Measurements from ENCODE around the gene PLD4.
"Not testable (repeated sequence)": the region's sequence is repeated elsewhere in the genome, so short reads cannot be mapped to it uniquely, and the experiment has no call there.

Gene PLD4

GRCh38 chr14:104900639-104901512 lies 23.8 kb upstream of the PLD4 start:
- no peak for DNase-seq

DNA sequence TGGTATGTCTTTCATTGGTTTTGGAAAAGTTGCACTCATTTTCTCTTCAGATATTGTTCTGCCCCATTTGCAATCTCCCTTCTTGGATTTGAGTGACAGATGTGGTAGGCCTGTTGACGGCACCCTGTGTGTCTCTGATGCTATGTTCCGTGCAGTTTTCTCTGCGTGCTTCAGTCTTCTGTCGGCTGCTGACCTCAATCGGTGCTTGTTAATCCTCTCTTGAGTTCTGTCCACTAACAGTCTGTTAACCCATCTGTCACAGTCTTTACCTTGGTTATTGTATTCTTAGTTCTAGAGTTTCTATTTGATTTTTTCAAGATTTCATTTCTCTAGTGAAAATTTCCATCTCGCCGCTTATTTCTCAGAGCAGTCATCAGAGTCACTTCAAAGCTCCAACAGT lies 20.7 kb upstream of the PLD4 start:
- no peak for DNase-seq

GRCh38 chr14:104904650-104905578 lies 19.8 kb upstream of the PLD4 start:
- DNase-seq, result not testable (repeated sequence)

DNA sequence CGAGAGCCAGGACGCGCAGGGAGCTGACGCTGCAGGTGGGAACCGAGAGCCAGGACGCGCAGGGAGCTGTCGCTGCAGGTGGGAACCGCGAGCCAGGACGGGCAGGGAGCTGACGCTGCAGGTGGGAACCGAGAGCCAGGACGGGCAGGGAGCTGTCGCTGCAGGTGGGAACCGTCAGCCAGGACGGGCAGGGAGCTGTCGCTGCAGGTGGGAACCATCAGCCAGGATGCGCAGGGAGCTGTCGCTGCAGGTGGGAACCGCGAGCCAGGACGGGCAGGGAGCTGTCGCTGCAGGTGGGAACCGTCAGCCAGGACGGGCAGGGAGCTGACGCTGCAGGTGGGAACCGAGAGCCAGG lies 19.1 kb upstream of the PLD4 start:
- DNase-seq, result not testable (repeated sequence)

GRCh38 chr14:104908303-104908702 lies 16.4 kb upstream of the PLD4 start:
- no peak for DNase-seq

DNA sequence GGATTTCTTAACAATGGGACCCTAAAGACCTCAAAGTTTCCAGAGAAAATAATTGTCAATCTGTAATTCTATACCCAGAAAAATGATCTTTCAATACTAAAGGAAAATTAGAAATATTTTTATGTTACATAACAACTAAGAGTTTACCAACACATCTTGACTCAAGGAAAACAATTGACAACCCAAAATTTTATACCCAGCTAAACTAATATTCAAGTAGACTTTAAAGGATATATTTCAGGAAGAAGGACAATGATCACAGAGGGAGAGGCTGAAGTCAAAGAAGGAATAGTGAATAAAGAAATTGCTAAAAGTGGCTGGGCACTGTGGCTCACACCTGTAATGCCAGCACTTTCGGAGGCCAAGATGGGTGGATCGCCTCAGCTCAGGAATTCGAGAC lies 12.6 kb upstream of the PLD4 start:
- no peak for DNase-seq

DNA sequence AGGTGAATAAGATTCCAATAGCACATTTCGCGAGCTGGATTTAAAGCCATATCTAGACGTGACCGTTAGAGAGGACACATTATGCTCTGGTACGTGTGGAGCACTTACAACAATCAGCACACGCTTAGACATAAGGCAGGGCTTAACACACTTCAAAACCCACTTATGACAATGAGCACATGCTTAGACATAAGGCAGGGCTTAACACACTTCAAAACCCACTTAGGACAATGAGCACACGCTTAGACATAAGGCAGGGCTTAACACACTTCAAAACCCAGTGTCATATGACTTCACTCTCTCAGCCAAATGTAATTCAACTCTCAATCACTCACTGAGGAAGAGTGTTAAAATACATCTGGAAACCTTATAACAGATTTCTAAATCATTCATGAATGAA lies 11.2 kb upstream of the PLD4 start:
- no peak for DNase-seq

DNA sequence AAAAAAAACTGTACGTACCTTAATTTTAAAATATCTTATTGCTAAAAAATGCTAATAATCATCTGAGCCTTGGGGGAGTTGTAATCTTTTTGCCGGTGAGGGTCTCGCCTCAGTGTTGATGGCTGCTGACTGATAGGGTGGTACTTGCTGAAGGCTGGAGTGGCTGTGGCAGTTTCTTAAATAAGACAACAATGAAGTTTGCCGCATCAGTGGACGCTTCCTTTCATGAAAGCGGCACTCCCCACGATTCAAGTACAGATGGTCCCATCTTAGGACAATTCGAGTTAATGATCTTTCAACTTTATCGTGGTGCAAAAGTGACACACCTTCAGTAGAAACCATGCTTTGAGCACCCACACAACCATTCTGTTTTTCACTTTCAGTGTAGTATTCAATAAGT lies 7.6 kb upstream of the PLD4 start:
- DNase-seq, result no peak

- no peak for DNase-seq
Observed at GRCh38 chr14:104917993-104918392, 6.7 kb upstream of the PLD4 start.

- not testable (repeated sequence) for DNase-seq
Observed at GRCh38 chr14:104919152-104919992, 5.3 kb upstream of the PLD4 start.

DNA sequence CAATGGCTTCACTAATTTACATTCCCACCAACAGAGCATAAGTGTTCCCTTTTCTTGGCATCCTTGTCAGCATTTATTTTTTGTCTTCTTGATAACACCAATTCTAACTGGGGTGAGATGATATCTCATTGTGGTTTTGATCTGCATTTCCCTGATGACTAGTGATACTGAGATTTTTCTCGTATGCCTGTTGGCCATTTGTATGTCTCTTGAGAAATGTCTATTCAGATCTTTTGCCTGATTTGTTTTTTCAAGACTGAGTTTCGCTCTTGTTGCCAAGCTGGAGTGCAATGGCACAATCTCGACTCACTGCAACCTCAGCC lies 4.7 kb upstream of the PLD4 start:
- no peak for DNase-seq

GRCh38 chr14:104923640-104924420 lies 849 bp upstream of the PLD4 start:
- no peak for DNase-seq

DNA sequence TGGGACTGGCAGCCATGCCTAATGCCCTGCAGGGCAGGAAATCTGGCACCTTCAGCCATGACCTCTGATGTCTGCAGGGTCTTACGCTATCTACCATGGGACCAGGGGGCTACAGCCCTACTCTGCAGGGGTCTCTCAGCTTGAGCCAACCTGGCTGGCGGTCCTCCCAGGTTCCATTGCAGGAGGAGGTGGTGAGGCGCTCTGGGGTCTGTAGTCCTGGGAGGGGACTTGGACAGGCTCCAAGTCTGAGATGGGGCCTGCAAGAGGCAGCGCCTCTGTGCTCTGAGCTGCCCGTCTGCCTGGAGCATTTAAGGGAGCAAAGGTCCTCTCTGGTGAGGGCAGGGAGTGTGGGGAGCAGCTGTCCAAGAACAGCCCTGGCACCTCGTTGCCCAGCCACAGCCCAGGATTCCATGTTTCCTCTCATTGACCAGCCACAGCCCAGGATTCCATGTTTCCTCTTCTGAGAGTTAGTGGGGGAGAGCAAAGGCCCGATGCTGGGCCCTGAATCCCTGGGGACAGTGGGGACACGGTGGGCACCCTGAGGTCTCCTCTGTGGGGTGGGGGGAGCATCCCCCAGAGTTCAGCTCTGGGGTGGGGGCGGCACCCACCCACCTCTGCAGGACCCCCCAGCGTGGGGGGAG lies 655 bp downstream of the PLD4 start:
- no peak for DNase-seq

DNA sequence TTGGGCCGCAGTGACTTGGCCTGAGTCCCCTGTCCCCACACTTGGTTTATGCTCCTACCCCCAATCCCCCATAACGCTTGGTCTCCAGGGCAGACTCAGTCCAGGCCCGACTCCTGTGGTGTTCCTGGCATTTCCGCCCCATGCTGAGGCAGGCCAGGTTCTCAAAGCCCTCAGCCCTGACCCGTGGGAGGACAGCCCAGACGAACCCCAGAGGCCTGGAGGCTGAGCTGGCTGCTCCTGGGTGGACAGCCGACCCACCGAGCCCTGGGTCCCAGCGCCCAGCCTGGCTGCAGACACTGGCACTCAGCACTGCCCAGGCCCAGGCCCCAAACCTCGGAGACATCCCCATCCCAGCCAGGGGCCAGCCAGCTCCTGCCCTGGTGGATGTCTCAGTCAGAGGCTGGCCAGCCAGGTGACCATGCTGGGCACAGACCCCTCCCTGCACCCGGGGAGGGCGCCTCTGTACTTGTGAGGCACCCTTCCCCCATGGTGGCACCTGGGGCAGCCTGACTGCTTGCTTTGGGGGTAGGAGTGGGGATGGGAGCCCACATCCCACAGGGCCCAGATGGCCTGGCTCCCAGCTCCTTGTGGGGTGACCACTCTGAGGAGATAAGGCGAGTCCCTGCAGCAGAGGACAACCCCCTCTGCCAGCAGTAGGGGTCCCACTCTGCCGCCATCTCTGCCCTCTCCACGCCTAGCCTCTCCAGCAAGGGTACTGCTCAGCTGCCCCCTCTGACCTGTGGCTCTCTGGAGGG lies 1.4 kb downstream of the PLD4 start:
- DNase-seq, result no peak

DNA sequence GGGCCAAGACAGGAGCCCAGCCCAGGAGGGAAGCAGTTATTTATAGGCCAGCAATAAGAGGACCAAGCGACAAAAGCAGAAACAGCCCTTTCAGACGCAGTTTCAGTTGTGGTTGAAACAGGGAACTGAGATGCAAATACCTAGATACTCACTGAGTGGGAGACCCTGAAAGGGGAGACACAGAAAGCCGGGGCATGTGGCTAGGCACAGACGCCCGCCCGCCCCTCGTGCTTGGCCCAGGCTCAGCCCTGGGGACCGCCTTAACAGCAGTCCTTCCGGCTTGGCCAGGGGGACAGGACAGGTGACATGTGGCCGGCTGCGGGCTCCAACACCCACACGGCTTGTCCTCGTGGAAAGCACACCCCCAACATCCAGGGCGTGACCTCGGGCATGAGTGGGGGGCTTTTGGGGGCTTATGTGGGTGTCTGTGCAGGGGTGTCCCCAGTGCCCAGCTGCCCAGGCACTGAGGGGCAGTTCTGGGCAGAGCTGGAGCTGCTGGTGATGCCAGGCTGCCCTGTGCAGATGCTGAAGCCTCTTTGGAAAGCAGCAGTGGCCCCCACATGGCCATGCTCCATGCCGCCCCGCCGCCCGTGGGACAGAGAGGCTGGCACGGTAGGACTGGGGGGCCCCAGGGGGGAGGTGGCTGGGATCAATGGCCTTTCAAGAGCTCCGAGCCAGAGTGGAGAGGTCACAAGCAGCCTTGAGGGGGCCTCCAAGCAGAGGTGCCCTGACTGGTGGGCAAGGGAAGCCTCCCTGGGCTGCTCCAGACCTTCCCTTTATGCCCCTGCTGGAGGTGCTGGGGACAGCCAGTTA lies 2.1 kb downstream of the PLD4 start:
- peak; percentile 72 for DNase-seq

GRCh38 chr14:104927432-104927816 lies 2.7 kb downstream of the PLD4 start:
- DNase-seq, result no peak

DNA sequence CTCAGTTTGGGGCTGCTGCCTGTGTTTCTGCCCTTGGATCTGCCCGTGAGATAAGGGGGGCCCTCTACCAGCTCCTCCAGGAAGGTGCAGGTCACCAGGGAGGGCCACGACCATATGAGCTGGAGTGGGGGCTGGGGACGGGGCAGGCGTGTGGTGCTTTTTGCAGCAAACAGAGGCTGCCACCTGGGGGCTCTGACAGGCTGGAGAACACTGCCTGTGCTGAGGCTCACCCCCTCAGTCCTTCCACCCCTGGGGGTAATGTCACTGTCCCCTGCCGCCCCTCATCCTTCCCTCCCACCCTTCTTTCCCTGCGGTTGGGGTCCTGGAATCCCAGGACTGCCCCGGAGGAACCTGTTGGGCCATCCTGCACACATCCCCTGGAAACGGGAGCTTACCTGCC lies 3.2 kb downstream of the PLD4 start:
- no peak for DNase-seq

GRCh38 chr14:104928391-104929133 lies 3.9 kb downstream of the PLD4 start:
- DNase-seq, result no peak

Data from inflammatory macrophage treated with lipopolysaccharide for 4 hours (primary cell).